DMS53 treated with DMSO at 0.1 percent for 48 hours (cell line): ENCODE measurements around the gene ITIH5.

Experiments used
- DNase-seq: peaks from one replicate; lab custom pipeline; 2025; ENCODE audit not compliant: unreplicated experiment; lab: John Stamatoyannopoulos, UW

Gene ITIH5

GRCh38 chr10:7587168-7587864 is 79.5 kb downstream of the ITIH5 start:
- no peak for DNase-seq

GRCh38 chr10:7585228-7585627 is 81.5 kb downstream of the ITIH5 start:
- DNase-seq = no peak

- no peak for DNase-seq
These were observed 83.1 kb downstream of the ITIH5 start for GRCh38 chr10:7583626-7584025.

- no peak for DNase-seq
These were observed 86.2 kb downstream of the ITIH5 start for GRCh38 chr10:7580520-7580919.

- no peak for DNase-seq
These were observed 87.1 kb downstream of the ITIH5 start for GRCh38 chr10:7579681-7580080.

DNA sequence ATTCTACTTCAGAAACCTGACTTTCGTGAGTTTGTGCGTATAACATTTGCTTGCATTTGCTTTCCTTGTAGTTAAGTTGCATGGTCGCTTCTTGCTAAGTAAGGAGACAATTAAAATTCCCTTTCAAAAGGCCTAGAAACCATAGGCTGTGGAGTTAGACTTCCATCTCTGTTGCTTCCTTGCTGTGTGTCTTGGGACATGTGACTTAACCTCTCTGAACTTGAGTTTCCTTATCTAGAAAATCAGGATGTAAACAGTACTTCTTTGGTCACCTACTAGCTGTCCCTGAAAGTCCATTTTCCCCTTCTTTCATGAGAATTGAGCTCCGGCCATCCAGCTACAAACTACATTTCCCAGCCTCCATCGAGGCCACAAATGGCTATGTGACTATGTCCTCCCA is 89.2 kb downstream of the ITIH5 start:
- no peak for DNase-seq

DNA sequence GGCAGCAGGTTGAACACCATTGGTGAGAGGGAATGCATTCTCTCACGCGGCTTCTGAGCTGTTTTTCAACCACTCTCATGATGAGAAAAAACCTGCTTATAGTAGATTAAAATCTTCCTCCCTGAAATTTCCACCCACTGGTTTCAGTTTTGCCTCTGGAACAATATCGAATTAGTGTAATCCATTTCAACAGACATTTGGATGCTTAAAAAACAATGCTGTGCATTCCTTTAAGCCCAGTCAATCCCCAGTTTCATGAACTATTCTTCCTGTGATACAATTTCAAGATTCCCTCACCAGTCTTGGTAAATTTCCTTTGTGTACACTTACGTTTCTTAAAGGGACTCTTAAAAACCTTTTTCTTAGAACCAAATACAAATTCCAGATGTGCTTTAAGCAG is 89.6 kb downstream of the ITIH5 start:
- DNase-seq = no peak

- DNase-seq = no peak
These were observed 90.4 kb downstream of the ITIH5 start for GRCh38 chr10:7576340-7576739.

- no peak for DNase-seq
These were observed 94.4 kb downstream of the ITIH5 start for GRCh38 chr10:7572391-7572790.

GRCh38 chr10:7571981-7572380 is 94.8 kb downstream of the ITIH5 start:
- no peak for DNase-seq

GRCh38 chr10:7567911-7568620 is 98.7 kb downstream of the ITIH5 start:
- DNase-seq = no peak

DNA sequence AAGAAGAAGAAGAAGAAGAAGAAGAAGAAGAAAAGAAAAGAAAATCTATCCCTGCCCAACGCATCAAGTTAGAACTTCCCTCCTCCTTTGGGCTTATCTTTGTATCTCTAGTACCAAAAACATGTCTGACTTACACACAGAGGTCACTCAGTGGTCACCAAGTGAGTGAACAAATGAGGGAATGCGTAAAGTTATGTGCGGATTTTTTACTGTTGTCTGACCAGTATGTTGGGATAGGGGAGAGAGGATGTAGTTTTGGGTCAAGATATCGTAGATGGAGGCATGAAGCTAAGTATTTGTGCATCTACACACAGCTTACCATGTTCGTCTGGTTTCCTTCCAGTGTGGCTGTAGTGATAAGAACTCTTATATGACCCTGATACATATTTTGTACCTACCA is 99.9 kb downstream of the ITIH5 start:
- no peak for DNase-seq

- DNase-seq = no peak
These were observed 100.9 kb downstream of the ITIH5 start for GRCh38 chr10:7565871-7566270.

DNA sequence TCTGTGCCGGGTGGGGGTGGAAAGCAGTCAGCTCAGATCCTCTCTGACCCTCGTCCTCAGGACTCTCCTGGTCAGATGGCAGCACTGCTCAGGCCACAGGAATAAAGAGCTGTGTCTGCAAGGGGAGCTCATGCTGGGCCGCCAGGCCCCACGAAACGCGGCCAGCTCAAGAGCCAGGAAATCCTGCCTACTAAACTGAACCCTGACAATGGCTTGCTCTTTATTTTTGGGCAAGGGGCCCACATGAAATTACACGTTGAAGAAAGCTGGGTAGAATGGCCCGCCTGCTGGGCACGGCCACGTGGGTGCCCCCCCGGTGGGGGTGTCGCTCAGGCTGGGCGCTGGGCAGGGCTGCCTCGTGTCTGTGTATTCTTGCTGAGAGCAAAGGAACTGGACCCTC is 103.0 kb downstream of the ITIH5 start:
- DNase-seq = no peak

- DNase-seq = no peak
These were observed 103.4 kb downstream of the ITIH5 start for GRCh38 chr10:7563368-7563767.

GRCh38 chr10:7561985-7562384 is 104.8 kb downstream of the ITIH5 start:
- no peak for DNase-seq

- DNase-seq = no peak
These were observed 105.4 kb downstream of the ITIH5 start for GRCh38 chr10:7561216-7561893.

GRCh38 chr10:7560519-7560918 is 106.2 kb downstream of the ITIH5 start:
- DNase-seq = no peak

GRCh38 chr10:7559386-7559785 is 107.4 kb downstream of the ITIH5 start:
- DNase-seq = no peak

GRCh38 chr10:7558036-7558435 is 108.7 kb downstream of the ITIH5 start:
- DNase-seq = no peak

DNA sequence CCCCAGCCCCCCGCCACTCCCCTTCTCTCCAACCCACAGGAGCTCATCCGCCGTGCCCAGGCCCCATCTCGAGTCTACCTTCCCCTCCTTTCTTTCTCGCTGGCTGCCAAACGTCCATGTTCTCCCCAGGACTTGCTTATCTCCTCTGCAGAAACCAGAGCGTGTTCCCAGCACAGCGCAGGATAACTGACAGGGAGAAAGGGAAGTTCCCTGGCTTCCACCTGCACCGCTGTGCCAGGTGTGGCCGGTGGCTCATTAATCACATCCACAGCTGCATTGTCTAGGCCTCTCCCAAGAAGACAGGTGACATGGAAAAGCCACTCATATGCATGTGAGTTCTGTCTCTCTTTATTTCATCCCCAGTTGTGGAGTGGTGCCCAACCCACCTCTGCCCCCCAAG is 113.2 kb downstream of the ITIH5 start:
- DNase-seq = no peak
